Liver (tissue), 3 donors: Measurements from ENCODE around the gene NOS1AP.
A peak's percentile ranks its signal among the peaks of the same experiment; 100 is the strongest.

Source experiments
- CTCF ChIP-seq: fragments of 150-350 bp; IDR thresholded peaks from 2 replicates; pipeline ENCODE4 v1.5.1; 2017; ENCODE audit warnings: improper control_type of control experiment, low read depth, low read length; ENCODE audit not compliant: missing input control
- GABPA ChIP-seq, 2 donors: IDR thresholded peaks in 1 of 2; conservative IDR thresholded peaks in 1 of 2; 2 replicates each; pipeline ENCODE4 v1.6.1; 2016; ENCODE audit warnings: antibody characterized with exemption in 2 of 2, mild to moderate bottlenecking in 1 of 2, moderate library complexity in 1 of 2
- SP1 ChIP-seq: IDR thresholded peaks from 2 replicates; pipeline ENCODE4 v1.6.1; 2018; ENCODE audit warnings: antibody characterized with exemption, mild to moderate bottlenecking
- YY1 ChIP-seq: IDR thresholded peaks from 2 replicates; pipeline ENCODE4 v1.6.1; 2016; ENCODE audit warnings: antibody characterized with exemption, mild to moderate bottlenecking
- donor health status: healthy.
- donor health status: healthy.

DNA sequence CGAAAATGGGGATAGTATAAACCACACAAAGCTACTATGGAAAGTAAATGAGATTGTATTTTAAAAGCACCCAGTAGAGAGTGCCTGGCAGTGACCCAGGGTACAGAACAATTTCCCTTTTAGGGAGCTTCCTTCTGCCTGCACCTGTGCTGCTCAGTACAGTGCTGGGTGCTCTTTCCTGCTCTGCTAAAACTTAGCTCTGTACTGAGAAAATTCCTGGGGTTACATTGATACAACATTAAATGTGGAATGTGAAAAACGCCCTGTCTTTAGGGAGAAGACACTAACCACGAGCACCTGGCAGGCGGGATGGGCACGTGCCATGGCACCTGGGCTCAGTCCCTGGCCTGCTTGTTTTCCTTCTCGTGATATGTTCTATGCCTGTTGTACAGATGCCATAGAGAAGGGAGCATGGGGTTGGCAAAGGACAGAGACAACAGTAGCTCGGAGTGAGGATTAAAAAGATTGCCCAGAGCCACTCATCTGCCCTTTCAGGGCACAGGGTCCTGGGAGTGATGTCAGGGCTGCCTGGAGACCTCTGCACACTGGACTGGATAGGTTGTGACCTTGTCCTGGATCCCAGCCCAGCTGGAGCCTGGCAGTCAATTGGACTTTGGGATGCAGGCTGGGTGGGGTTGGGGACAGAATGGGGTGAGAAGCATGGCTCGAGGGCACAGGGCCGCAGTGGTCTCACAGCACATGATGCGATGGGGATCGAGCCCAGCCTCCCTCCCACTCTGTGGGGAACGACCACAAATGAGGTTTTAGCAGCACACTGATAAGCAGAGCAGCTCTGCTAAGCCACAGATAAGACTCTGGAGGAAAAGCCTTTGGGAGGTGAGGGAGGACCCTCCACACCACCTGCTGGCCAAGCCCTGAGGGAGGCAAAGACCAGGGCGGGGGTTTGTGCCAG is 302.9 kb downstream of the NOS1AP start:
- TF ChIP-seq CTCF (no peak), SP1 (peak; percentile 99), YY1 (peak; percentile 89), GABPA (IDR thresholded peaks at IDR 0.05 in 1 of 2, conservative IDR thresholded peaks at IDR 0.05 in 1 of 2) (no peak)
